H1 (cell line): ENCODE measurements around the gene CGB3. TPM values are rescaled to one million over a fixed set of nuclear protein-coding genes. Genes with fewer than 3 reads are reported as not detected.

Experiments used
- CBX8 ChIP-seq: fragments of 300-800, 300-1000 bp; sonication (generic); IDR thresholded peaks from 2 replicates; pipeline ENCODE4 v1.7.1; 2016; ENCODE audit warnings: low read depth, low read length, borderline replicate concordance
- POLR2A ChIP-seq, 2 experiments: IDR thresholded peaks; 1 replicate in 1 of 2; 2 replicates in 1 of 2; pipeline ENCODE4 v1.6.1; 2011; ENCODE audit warnings: low read depth in 2 of 2, low read length in 2 of 2, mild to moderate bottlenecking in 2 of 2; ENCODE audit errors: control extremely low read depth in 1 of 2
- SIN3A ChIP-seq, 2 experiments: IDR thresholded peaks in 1 of 2; conservative IDR thresholded peaks in 1 of 2; 2 replicates each; pipeline ENCODE4 v1.6.1; 2011 to 2012; ENCODE audit warnings: low read length in 2 of 2, improper control_type of control experiment in 1 of 2, low read depth in 1 of 2, mild to moderate bottlenecking in 1 of 2
- SIRT6 ChIP-seq: IDR thresholded peaks from one replicate; pipeline ENCODE4 v1.7.1; 2012; ENCODE audit warnings: low read length, inconsistent platforms
- SUZ12 ChIP-seq: fragments of 200-600 bp; sonication (generic); IDR thresholded peaks from 2 replicates; pipeline ENCODE4 v1.6.1; 2012; ENCODE audit warnings: mild to moderate bottlenecking, inconsistent platforms, low read length, moderate library complexity, mixed read lengths
- polyA plus RNA-seq, 7 experiments: library from polyadenylated mRNA; depleted of rRNA in 3 of 7; stranded (reverse) in 5 of 7; unstranded in 2 of 7; fragments of >200 nt in 5 of 7; fragments of 200-250 nt in 2 of 7; gene quantifications; 1 replicate in 5 of 7; 2 replicates in 1 of 7; 4 replicates in 1 of 7; pipeline versions ENCODE4 v1.2.1 to v1.2.3, GENCODE V29; 2011 to 2013; ENCODE audit warnings: missing spikeins in 2 of 7, mixed read lengths in 2 of 7
- total RNA-seq: library from RNA; stranded (reverse); fragmentation: NEBNext Ultra II Directional; extraction: Animal tissue kit (Norgen Biotek cat#: 25700); gene quantifications from 2 replicates; pipeline ENCODE4 v1.2.1, GENCODE V29; 2021

Gene CGB3
- total and polyA plus RNA-seq, 2 of the 8 experiments (the other 6 are each of a cell fraction or from before 2014, with no cell fraction given), result not detected

DNA sequence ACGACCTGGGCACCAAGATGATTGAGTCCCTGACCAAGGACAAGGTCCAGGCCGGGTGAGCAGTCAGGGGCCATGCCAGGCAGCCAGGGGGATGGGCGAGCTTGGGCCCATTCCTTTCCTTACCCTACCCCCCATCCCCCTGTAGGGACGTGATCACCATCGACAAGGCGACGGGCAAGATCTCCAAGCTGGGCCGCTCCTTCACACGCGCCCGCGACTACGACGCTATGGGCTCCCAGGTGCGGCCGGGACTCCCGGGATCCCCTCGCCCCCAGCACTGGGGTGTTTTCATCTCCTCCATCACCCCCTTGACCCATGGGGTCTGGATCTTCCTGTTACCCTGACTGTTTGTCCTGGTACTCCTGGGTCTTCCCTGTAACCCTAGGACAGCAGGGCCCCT is 14.3 kb downstream of the CGB3 start (continued):
- TF ChIP-seq SIRT6, result no peak
- no peak for TF ChIP-seq CBX8
- no peak for TF ChIP-seq SUZ12
- no peak for TF ChIP-seq POLR2A (IDR thresholded peaks at IDR 0.05; ENCODE audit: control extremely low read depth in 1 of 2, low read depth in 2 of 2, low read length in 2 of 2)
- no peak for TF ChIP-seq SIN3A (conservative IDR thresholded peaks at IDR 0.05 in 1 of 2, IDR thresholded peaks at IDR 0.05 in 1 of 2; ENCODE audit: low read depth in 1 of 2, low read length in 2 of 2)
